Activated naive CD4-positive, alpha-beta T cell treated with anti-CD3 and anti-CD28 coated beads for 36 hours (primary cell): ENCODE measurements around the gene BCO1. TPM values are rescaled to one million over a fixed set of nuclear protein-coding genes. Genes with fewer than 3 reads are reported as not detected.
A peak's percentile ranks its signal among the peaks of the same experiment; 100 is the strongest.

ENCODE experiments used
- CTCF ChIA-PET: fragments of 350-600 bp; sonication (Branson Sonifier 250); formaldehyde crosslinking; loops from one replicate; lab custom pipeline; 2021; ENCODE audit warnings: antibody characterized with exemption; lab: Charles Lee
- DNase-seq: peaks from one replicate; pipeline ENCODE4 v3.0.0-alpha.2; 2020
- H3K27ac Mint-ChIP-seq: one replicate; pipeline ENCODE4 v1.8.0; 2021; ENCODE audit warnings: mild to moderate bottlenecking, mixed read lengths
- H3K27me3 Mint-ChIP-seq: one replicate; pipeline ENCODE4 v1.8.0; 2021; ENCODE audit warnings: low read depth, mixed read lengths
- H3K36me3 Mint-ChIP-seq: one replicate; pipeline ENCODE4 v1.8.0; 2021; ENCODE audit warnings: low read depth, mixed read lengths
- H3K4me1 Mint-ChIP-seq: one replicate; pipeline ENCODE4 v1.8.0; 2021; ENCODE audit warnings: low read depth, mixed read lengths
- H3K4me3 Mint-ChIP-seq: one replicate; pipeline ENCODE4 v1.8.0; 2021; ENCODE audit warnings: mild to moderate bottlenecking, moderate library complexity, mixed read lengths
- H3K9me3 Mint-ChIP-seq: one replicate; pipeline ENCODE4 v1.8.0; 2021; ENCODE audit warnings: mixed read lengths
- intact Hi-C: fragments of 100-400 bp; cut with micrococcal nuclease; formaldehyde crosslinking; loops from one replicate; pipeline ENCODE4 v1.15.1; 2023
- total RNA-seq, 2 experiments: library from RNA; stranded (reverse); gene quantifications; one replicate each; pipeline ENCODE4 v1.2.3, GENCODE V29; 2021

Gene BCO1
- total RNA-seq, 2 experiments from 2014 or later: not detected

GRCh38 chr16:81333356-81333755, 94.9 kb downstream of the BCO1 start:
- Mint-ChIP-seq H3K9me3 (no peaks in the 10 kb centered on the region), H3K36me3 (peaks cover 11% of the 10 kb centered on the region), H3K4me1 (peaks cover 22% of the 10 kb centered on the region)

GRCh38 chr16:81335669-81336068, 97.2 kb downstream of the BCO1 start:
- Mint-ChIP-seq H3K27me3 (no peaks in the 10 kb centered on the region), H3K4me1 (peaks cover 22% of the 10 kb centered on the region), H3K36me3 (peaks cover 11% of the 10 kb centered on the region), H3K9me3 (no peaks in the 10 kb centered on the region), H3K27ac (peak overlapping the region; percentile 63), H3K4me3 (no peak overlapping the region)
- CTCF ChIA-PET: interaction anchor here (0.7 to 1.0 kb wide), 2 partner anchors 19 to 115 kb away, joined by 3 to 4 read pairs; no protein-coding TSS in a partner anchor
- peak; percentile 69 for DNase-seq
- intact Hi-C loops: loop anchor here (1.0 kb wide), 2 partner anchors 21 to 25 kb away; partner anchors contain the start of gene GAN

More at GRCh38 chr16:81333356-81333755, 94.9 kb downstream of the BCO1 start:
- H3K27me3 Mint-ChIP-seq: no peaks in the 10 kb centered on the region
- H3K4me3 Mint-ChIP-seq: no peak overlapping the region
- no peak overlapping the region for H3K27ac Mint-ChIP-seq
- CTCF ChIA-PET: no interaction called here
- intact Hi-C loops: no loop called here
- no peak for DNase-seq

GRCh38 chr16:81337097-81337496, 98.6 kb downstream of the BCO1 start:
- peaks cover 4% of the 10 kb centered on the region for H3K9me3 Mint-ChIP-seq

More at GRCh38 chr16:81337097-81337496, 98.6 kb downstream of the BCO1 start:
- Mint-ChIP-seq H3K4me1 (peaks cover 22% of the 10 kb centered on the region), H3K27ac (no peak overlapping the region), H3K4me3 (no peak overlapping the region), H3K36me3 (peaks cover 7% of the 10 kb centered on the region), H3K27me3 (no peaks in the 10 kb centered on the region)
- no peak for DNase-seq
- intact Hi-C loops: no loop called here
- CTCF ChIA-PET: no interaction called here

Other genes with a start within 250 kb of the BCO1 start
- 100 to 1,000 TPM; 112 to 122 TPM for gene CMC2, start 231.8 kb upstream of the BCO1 start, total RNA-seq
- 10 to 100 TPM; 65.1 to 75.0 TPM for gene CENPN, start 231.5 kb upstream of the BCO1 start, total RNA-seq
- gene ATMIN, start 202.8 kb upstream of the BCO1 start, total RNA-seq: 10 to 100 TPM; 16.6 to 18.9 TPM
- gene C16orf46, start 161.5 kb upstream of the BCO1 start, total RNA-seq: under 1 TPM in 1 of 2 experiments, not detected in 1; 0.74 TPM
- 10 to 100 TPM; 25.7 to 27.4 TPM for gene GCSH, start 142.3 kb upstream of the BCO1 start, total RNA-seq
- gene GAN, start 76.3 kb downstream of the BCO1 start, total RNA-seq: 10 to 100 TPM; 10.6 to 11.3 TPM
- 10 to 100 TPM; 28.6 to 28.8 TPM for gene CMIP, start 206.1 kb downstream of the BCO1 start, total RNA-seq